GM12892 (cell line): ENCODE results near the gene ZBTB7C.

Source experiments
- POLR2A ChIP-seq: IDR thresholded peaks from 2 replicates; pipeline ENCODE4 v1.6.1; 2011; ENCODE audit warnings: low read depth, low read length, control low read depth
- POLR2AphosphoS5 ChIP-seq: IDR thresholded peaks from 2 replicates; pipeline ENCODE4 v1.6.1; 2011; ENCODE audit warnings: low read depth, low read length, control low read depth

- TF ChIP-seq POLR2AphosphoS5 = no peak
- TF ChIP-seq POLR2A = no peak
These were observed 80.5 kb downstream of the ZBTB7C start for GRCh38 chr18:48328473-48329210.
